Frontal cortex (tissue), 4 donors: ENCODE data around the gene WFS1. TPM values are rescaled to one million over a fixed set of nuclear protein-coding genes. Genes with fewer than 3 reads are reported as not detected.
A peak's percentile ranks its signal among the peaks of the same experiment; 100 is the strongest.

Experiments
- DNase-seq, 2 donors: peaks; one replicate each; pipeline ENCODE4 v3.0.0; 2012; ENCODE audit warnings: low spot score in 2 of 2
- FAIRE-seq: peaks from 2 replicates; lab custom pipeline; 2012; peaks lifted over from hg19 to GRCh38; lab: Jason Lieb, UNC
- total RNA-seq: library from RNA; depleted of rRNA; stranded (reverse); fragments of >200 nt; gene quantifications from one replicate; pipeline ENCODE4 v1.2.3, GENCODE V29; 2014
- donor health status: control.
- donor health status: control.
- donor health status: control.

WFS1 gene
- total RNA-seq, 1 donor from 2014 or later: 3.7 TPM

DNA sequence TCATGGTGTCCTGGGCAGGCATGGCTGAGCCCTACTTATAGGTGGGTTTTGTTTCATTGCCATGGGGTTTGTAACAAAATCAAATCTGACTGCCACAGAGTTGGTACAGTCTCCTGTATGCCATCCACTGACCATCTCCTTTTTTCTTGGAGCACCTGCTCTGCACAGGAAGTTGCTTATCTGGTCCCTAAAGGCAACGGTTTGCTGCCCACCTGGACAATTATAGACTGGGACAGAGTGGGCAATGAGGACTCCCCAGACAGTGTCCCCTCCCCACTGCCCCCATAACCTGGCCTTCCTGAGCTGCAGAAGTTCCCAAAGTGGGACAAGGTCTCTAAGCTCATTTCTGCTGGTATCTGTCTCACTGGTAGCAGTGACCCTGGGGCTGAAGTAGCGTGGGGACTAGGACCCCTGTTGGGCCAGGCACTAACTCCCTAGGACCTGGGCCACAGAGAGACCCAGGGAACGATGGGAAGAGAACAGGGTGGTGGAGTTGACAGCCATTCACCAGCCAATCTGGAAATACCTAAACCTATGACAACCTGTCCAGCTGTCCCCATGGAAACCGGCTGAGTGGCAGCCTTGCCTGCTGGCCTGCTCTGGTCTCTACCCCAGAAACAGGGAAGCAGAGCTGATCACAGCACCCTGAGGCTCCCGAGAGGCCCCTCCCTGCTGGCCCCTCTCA lies 64.7 kb downstream of the WFS1 start:
- DNase-seq (no peak), FAIRE-seq (no peak)

- DNase-seq: no peak
Measured at GRCh38 chr4:6335040-6335590, 65.5 kb downstream of the WFS1 start.

GRCh38 chr4:6336166-6336565 lies 66.5 kb downstream of the WFS1 start:
- FAIRE-seq (no peak), DNase-seq (no peak)

More at GRCh38 chr4:6335040-6335590, 65.5 kb downstream of the WFS1 start:
- no peak for FAIRE-seq

- FAIRE-seq (no peak), DNase-seq (no peak)
Measured at GRCh38 chr4:6337331-6337935, 67.8 kb downstream of the WFS1 start.

GRCh38 chr4:6338175-6338950 lies 68.7 kb downstream of the WFS1 start:
- DNase-seq (no peak), FAIRE-seq (no peak)

GRCh38 chr4:6338951-6339817 lies 69.5 kb downstream of the WFS1 start:
- DNase-seq (no peak), FAIRE-seq (no peak)

DNA sequence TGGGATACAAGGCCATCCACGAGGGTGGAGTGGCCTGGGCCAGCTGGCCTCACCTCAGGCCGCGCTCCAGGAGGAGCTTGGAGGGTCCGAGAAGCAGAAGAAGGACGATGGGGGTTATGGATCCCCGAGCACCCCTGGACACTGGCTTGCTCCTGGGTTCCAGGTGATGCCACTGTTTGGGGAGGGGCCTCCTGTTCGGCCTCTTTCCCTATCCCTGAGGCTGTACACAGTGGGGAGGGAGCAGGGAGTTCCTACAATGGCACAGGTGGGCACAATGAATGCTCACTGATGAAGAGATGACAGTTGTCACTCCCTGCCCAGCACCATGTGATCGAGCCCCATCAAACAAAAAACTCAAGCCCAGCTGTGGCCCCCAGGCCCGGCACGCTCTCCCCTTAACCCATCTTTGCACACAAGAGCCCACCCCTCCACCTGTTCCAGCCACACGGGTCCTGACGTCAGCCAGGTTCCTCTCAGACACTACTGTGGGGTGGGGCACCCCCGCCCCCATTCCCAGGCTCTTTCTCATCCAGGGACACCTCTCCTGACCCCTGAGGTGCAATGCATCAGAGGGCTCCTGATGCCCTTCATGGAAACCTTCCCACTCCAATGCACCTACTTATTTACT lies 70.3 kb downstream of the WFS1 start:
- DNase-seq: no peak
- FAIRE-seq: no peak

GRCh38 chr4:6340446-6341015 lies 70.9 kb downstream of the WFS1 start:
- DNase-seq (no peak), FAIRE-seq (no peak)

- DNase-seq (no peak), FAIRE-seq (no peak)
Measured at GRCh38 chr4:6341696-6342095, 72.0 kb downstream of the WFS1 start.

DNA sequence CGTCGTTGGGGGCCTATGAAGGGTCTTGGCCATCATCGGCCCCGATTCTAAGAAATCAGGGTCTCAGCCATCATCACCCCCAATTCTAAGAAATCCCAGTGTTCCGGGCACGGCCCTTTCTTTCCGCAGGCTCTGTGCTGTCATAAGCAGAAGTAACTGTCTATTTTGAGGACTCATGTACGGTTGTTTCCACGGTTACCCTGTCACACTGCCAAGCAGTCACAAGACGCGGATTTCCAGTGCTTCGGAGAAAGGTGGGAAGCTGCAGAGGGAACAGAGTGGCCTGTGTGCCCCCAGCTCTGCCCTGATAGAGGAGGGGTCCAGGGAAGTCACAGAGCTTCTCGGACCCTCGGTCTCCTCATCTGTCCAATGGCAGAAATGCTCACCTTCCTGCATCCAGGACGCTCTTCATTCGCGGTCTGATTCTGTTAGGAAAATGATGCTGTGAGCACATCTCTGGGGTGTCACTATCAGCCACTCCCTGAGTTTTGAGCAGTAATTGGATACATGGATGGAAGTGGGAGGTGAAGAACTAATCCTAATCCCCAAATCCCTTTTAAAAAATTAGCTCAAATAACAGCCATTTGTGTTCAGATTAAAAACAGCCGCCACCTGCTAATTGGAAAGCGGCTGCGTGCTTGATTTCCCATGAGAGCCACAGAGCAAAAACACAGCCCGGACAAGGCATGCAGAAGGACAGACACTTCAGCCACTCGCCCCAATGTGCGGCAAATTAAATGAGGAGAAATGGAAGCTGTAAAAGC lies 73.1 kb downstream of the WFS1 start:
- FAIRE-seq (no peak), DNase-seq (peak; percentile 41 to 50)

GRCh38 chr4:6343939-6344408 lies 74.3 kb downstream of the WFS1 start:
- DNase-seq: no peak
- FAIRE-seq: no peak

GRCh38 chr4:6345096-6345830 lies 75.6 kb downstream of the WFS1 start:
- FAIRE-seq (no peak), DNase-seq (no peak)

- FAIRE-seq: no peak
- DNase-seq: no peak
Measured at GRCh38 chr4:6345866-6346265, 76.2 kb downstream of the WFS1 start.

GRCh38 chr4:6346373-6347110 lies 76.9 kb downstream of the WFS1 start:
- no peak for DNase-seq
- FAIRE-seq: no peak

GRCh38 chr4:6347511-6348045 lies 77.9 kb downstream of the WFS1 start:
- no peak for DNase-seq
- FAIRE-seq: no peak

DNA sequence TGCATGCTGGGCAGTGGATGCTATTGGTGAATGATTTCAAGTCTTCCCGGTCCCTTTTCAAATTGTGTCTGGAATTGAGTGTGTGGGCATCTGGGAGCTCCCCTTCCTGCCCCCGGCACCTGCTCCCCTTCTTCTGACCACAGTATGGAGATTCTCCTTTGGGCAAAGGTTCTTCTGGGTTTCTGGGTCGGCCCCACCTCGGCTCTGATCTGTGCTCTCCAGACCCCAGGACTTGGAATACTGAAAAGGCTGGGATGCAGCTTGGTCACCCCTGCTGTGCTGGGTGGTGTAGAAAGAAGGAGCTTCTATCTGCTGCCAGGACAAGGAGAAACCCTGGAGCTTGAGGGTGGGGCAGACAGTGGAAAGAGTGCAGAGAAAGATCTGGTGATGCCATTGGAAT lies 78.8 kb downstream of the WFS1 start:
- FAIRE-seq (no peak), DNase-seq (no peak)
